GM12872 (cell line): ENCODE data around the gene TTC3.

ENCODE experiments used
- CTCF ChIP-seq: IDR thresholded peaks from 3 replicates; pipeline ENCODE4 v1.5.1; 2011; ENCODE audit warnings: low read depth, mild to moderate bottlenecking, low read length, moderate library complexity; ENCODE audit not compliant: insufficient read depth

Gene TTC3

GRCh38 chr21:37082856-37083528 lies 9.9 kb downstream of the TTC3 start:
- no peak for TF ChIP-seq CTCF

- no peak for TF ChIP-seq CTCF
Observed at GRCh38 chr21:37085726-37086125, 12.7 kb downstream of the TTC3 start.

- TF ChIP-seq CTCF, result no peak
Observed at GRCh38 chr21:37087188-37087587, 14.1 kb downstream of the TTC3 start.

GRCh38 chr21:37088186-37088735 lies 15.2 kb downstream of the TTC3 start:
- no peak for TF ChIP-seq CTCF

GRCh38 chr21:37093977-37094376 lies 20.9 kb downstream of the TTC3 start:
- TF ChIP-seq CTCF, result no peak

GRCh38 chr21:37095821-37096220 lies 22.8 kb downstream of the TTC3 start:
- TF ChIP-seq CTCF, result no peak

GRCh38 chr21:37098751-37099150 lies 25.7 kb downstream of the TTC3 start:
- TF ChIP-seq CTCF, result no peak
